Activated B cell treated with CpG ODN at 0.5 μM for 24 hours (primary cell): ENCODE measurements around the gene ISY1. TPM values are rescaled to one million over a fixed set of nuclear protein-coding genes. Genes with fewer than 3 reads are reported as not detected.
A peak's percentile ranks its signal among the peaks of the same experiment; 100 is the strongest.

Experiments
- ATAC-seq: fragments of 200-7000 bp; cut with Tn5 transposase; one replicate; pipeline ENCODE4 v1.10.0; 2021; ENCODE audit warnings: low read depth, mild to moderate bottlenecking, moderate library complexity
- CTCF ChIA-PET: fragments of 350-600 bp; sonication (Branson Sonifier 250); formaldehyde crosslinking; loops from one replicate; lab custom pipeline; 2021; ENCODE audit warnings: antibody characterized with exemption; lab: Charles Lee
- POLR2A ChIA-PET: fragments of 350-600 bp; sonication (Branson Sonifier 250); formaldehyde crosslinking; loops from one replicate; lab custom pipeline; 2021; ENCODE audit warnings: antibody characterized with exemption; lab: Charles Lee
- DNase-seq: peaks from one replicate; pipeline ENCODE4 v3.0.0; 2022
- H3K27ac Mint-ChIP-seq: one replicate; pipeline ENCODE4 v1.8.0; 2020; ENCODE audit warnings: mixed read lengths
- H3K27me3 Mint-ChIP-seq: one replicate; pipeline ENCODE4 v1.8.0; 2021; ENCODE audit warnings: mixed read lengths
- H3K36me3 Mint-ChIP-seq: one replicate; pipeline ENCODE4 v1.8.0; 2021; ENCODE audit warnings: low read depth, mixed read lengths
- H3K4me1 Mint-ChIP-seq: one replicate; pipeline ENCODE4 v1.8.0; 2021; ENCODE audit warnings: mixed read lengths
- H3K4me3 Mint-ChIP-seq: one replicate; pipeline ENCODE4 v1.8.0; 2020; ENCODE audit warnings: mild to moderate bottlenecking, mixed read lengths
- H3K9me3 Mint-ChIP-seq: one replicate; pipeline ENCODE4 v1.8.0; 2020; ENCODE audit warnings: mixed read lengths
- CTCF ChIP-seq: fragments of 200-600 bp; IDR thresholded peaks from one replicate; pipeline ENCODE4 v1.8.0; 2022; ENCODE audit warnings: antibody characterized with exemption, mild to moderate bottlenecking
- intact Hi-C: fragments of 100-400 bp; cut with micrococcal nuclease; formaldehyde crosslinking; loops from one replicate; pipeline ENCODE4 v1.15.1; 2024
- total RNA-seq: library from RNA; stranded (reverse); gene quantifications from 2 replicates; pipeline ENCODE4 v1.2.3, GENCODE V29; 2022

Gene ISY1
- total RNA-seq, 1 donor from 2014 or later = 47.7 TPM

- H3K27me3 Mint-ChIP-seq = no peaks in the 10 kb centered on the region
- peaks cover 21% of the 10 kb centered on the region for H3K4me1 Mint-ChIP-seq
- ChIA-PET POLR2A (interaction anchor here (1.0 kb wide), 1 partner anchor 10 kb away, joined by 3 read pairs; no protein-coding TSS in a partner anchor), CTCF (interaction anchor here (0.7 to 1.0 kb wide), 2 partner anchors 119 to 157 kb away, joined by 3 read pairs; no protein-coding TSS in a partner anchor)
- H3K27ac Mint-ChIP-seq = peak overlapping the region; percentile 5
- no peak for ATAC-seq
- TF ChIP-seq CTCF = no peak
- H3K9me3 Mint-ChIP-seq = no peaks in the 10 kb centered on the region
- intact Hi-C loops = no loop called here
- H3K36me3 Mint-ChIP-seq = peaks cover 43% of the 10 kb centered on the region
- no peak for DNase-seq
- no peak overlapping the region for H3K4me3 Mint-ChIP-seq
These were observed 34.1 kb downstream of the ISY1 start for GRCh38 chr3:129126726-129127280.

GRCh38 chr3:129123314-129124060 is 37.4 kb downstream of the ISY1 start:
- H3K27me3 Mint-ChIP-seq = no peaks in the 10 kb centered on the region
- DNase-seq = no peak
- no peak for ATAC-seq
- peaks cover 43% of the 10 kb centered on the region for H3K4me1 Mint-ChIP-seq
- POLR2A ChIA-PET = interaction anchor here (1.0 to 5.7 kb wide), 5 partner anchors 40 to 453 kb away, joined by 4 to 39 read pairs (median 7); partner anchors contain the start of genes CNBP and COPG1
- intact Hi-C loops = loop anchor here (1.0 to 5.0 kb wide), 3 partner anchors 151 to 989 kb away; no protein-coding TSS in a partner anchor
- CTCF ChIA-PET = interaction anchor here (1.5 kb wide), 1 partner anchor 153 kb away, joined by 6 read pairs; no protein-coding TSS in a partner anchor
- H3K36me3 Mint-ChIP-seq = peaks cover 10% of the 10 kb centered on the region
- H3K4me3 Mint-ChIP-seq = peak overlapping the region; percentile 36
- H3K27ac Mint-ChIP-seq = peak overlapping the region; percentile 64
- H3K9me3 Mint-ChIP-seq = no peaks in the 10 kb centered on the region
- TF ChIP-seq CTCF = no peak

GRCh38 chr3:129122412-129123011 is 38.4 kb downstream of the ISY1 start:
- no peak for TF ChIP-seq CTCF
- Mint-ChIP-seq H3K27me3 (no peaks in the 10 kb centered on the region), H3K36me3 (peaks cover 5% of the 10 kb centered on the region), H3K4me3 (peak overlapping the region; percentile 83), H3K9me3 (no peaks in the 10 kb centered on the region), H3K4me1 (peaks cover 50% of the 10 kb centered on the region), H3K27ac (peak overlapping the region; percentile 26)
- CTCF ChIA-PET = interaction anchor here (1.5 to 3.7 kb wide), 4 partner anchors 70 to 194 kb away, joined by 3 to 21 read pairs (median 10); a partner anchor contains a TSS
- no peak for DNase-seq
- ATAC-seq = no peak
- intact Hi-C loops = loop anchor here (1.0 to 5.0 kb wide), 3 partner anchors 150 to 990 kb away; no protein-coding TSS in a partner anchor
- POLR2A ChIA-PET = interaction anchor here (0.6 to 5.7 kb wide), 16 partner anchors 9 to 442 kb away, joined by 3 to 39 read pairs (median 6); partner anchors contain the start of genes ACAD9, CNBP, COPG1 and IFT122

GRCh38 chr3:129121792-129122411 is 39.0 kb downstream of the ISY1 start, which contains the start of gene RAB43:
TSS of gene RAB43 (minus strand) at chr3:129121804. CDS start at chr3:129121489, 315 bp downstream.
- peaks cover 50% of the 10 kb centered on the region for H3K4me1 Mint-ChIP-seq
- H3K27me3 Mint-ChIP-seq = no peaks in the 10 kb centered on the region
- ChIA-PET POLR2A (interaction anchor here (0.6 to 5.7 kb wide), 19 partner anchors 9 to 441 kb away, joined by 3 to 39 read pairs (median 7); partner anchors contain the start of genes ACAD9, CNBP, COPG1 and HMCES), CTCF (interaction anchor here (0.7 to 3.7 kb wide), 6 partner anchors 40 to 195 kb away, joined by 3 to 21 read pairs (median 3); a partner anchor contains a TSS)
- H3K27ac Mint-ChIP-seq = peak within 1 kb of the TSS; percentile 86
- H3K4me3 Mint-ChIP-seq = peak within 1 kb of the TSS; percentile 87
- H3K36me3 Mint-ChIP-seq = peaks cover 10% of the 10 kb centered on the region
- H3K9me3 Mint-ChIP-seq = no peaks in the 10 kb centered on the region
- intact Hi-C loops = loop anchor here (2.0 to 5.0 kb wide), 8 partner anchors 95 to 990 kb away; partner anchors contain the start of genes COPG1, HMCES and MBD4
- TF ChIP-seq CTCF = no peak
- ATAC-seq (peak; percentile 71), DNase-seq (peak; percentile 86)
